ENCODE measurements around the gene OR52W1.

The OR52W1 gene, protein sequence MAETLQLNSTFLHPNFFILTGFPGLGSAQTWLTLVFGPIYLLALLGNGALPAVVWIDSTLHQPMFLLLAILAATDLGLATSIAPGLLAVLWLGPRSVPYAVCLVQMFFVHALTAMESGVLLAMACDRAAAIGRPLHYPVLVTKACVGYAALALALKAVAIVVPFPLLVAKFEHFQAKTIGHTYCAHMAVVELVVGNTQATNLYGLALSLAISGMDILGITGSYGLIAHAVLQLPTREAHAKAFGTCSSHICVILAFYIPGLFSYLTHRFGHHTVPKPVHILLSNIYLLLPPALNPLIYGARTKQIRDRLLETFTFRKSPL

DNA sequence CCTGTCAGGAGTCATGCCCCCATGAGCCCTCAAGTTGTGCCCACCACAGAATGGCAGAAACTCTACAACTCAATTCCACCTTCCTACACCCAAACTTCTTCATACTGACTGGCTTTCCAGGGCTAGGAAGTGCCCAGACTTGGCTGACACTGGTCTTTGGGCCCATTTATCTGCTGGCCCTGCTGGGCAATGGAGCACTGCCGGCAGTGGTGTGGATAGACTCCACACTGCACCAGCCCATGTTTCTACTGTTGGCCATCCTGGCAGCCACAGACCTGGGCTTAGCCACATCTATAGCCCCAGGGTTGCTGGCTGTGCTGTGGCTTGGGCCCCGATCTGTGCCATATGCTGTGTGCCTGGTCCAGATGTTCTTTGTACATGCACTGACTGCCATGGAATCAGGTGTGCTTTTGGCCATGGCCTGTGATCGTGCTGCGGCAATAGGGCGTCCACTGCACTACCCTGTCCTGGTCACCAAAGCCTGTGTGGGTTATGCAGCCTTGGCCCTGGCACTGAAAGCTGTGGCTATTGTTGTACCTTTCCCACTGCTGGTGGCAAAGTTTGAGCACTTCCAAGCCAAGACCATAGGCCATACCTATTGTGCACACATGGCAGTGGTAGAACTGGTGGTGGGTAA is at the start of gene OR52W1:
TSS of gene OR52W1 (plus strand) at position 51 of the 637 bp plus-strand sequence. CDS start at position 51, 0 bp downstream.
- no peak for DNase-seq

DNA sequence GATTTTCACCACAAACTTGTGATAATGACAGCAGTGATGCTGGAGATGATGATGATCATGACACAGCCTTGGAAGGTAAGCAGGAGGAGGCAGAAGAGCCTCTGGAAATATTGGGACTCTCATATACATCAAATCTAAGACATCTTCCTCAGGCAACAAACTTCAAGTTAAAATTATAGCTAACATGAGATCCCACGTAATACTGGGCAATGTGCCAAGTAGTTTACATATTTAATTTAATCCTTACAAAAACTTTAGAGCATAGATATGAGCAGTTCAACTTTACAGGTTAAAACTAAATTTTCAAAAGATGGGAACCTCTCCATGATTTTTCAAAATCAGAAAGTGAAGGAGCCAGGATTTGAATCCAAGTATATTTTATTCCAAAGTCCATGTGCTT is 47.9 kb upstream of the OR52W1 start:
- no peak for DNase-seq

DNA sequence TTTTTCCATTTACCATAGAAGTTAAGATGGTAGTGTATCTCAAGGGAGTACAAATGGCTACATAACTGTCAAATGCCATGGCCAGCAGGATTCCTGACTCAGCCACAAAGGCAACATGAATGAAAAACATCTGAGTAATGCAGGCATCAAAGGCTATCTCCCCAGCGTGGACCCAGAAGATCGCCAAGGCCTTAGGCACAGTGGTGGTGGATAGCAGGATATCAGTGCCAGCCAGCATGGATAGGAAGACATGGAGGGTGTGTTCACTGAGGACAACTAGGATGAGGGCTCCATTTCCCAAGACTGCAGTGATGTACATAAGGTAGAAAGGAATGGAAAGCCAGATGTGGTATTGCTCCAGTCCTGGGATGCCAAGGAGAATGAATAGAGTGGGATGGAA is 46.9 kb upstream of the OR52W1 start:
- no peak for DNase-seq

DNA sequence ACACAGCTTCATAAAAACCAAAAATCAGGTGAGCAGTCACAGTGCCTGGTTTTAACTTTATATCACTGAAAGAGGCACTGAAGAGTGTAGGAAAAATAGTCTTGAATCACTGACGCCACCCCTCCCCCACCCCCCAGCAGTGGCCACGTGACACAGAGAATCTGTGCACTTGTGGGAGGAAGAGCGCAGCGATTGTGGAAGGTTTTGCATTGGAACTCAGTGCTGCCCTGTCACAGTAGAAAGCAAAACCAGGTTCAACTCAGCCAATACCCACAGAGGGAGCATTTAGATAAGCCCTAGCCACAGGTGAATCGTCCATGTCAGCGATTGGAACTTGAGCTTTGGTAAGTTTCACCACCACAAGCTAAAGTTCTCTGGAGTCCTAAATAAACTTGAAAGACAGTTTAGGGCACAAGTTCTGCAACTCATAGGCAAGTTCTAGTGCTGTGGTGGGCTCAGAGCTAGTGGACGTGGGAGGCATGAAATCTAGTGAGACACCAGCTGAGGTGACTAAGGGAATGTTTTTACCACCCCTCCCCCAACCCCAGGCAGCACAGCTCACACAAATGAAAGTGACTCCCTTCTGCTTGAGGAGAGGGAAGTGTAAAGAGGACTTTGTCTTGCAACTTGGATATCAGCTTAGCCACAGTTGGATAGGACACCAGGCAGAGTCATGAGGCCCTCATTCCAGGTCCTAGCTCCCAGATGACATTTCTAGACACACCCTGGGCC is 42.2 kb upstream of the OR52W1 start:
- no peak for DNase-seq

DNA sequence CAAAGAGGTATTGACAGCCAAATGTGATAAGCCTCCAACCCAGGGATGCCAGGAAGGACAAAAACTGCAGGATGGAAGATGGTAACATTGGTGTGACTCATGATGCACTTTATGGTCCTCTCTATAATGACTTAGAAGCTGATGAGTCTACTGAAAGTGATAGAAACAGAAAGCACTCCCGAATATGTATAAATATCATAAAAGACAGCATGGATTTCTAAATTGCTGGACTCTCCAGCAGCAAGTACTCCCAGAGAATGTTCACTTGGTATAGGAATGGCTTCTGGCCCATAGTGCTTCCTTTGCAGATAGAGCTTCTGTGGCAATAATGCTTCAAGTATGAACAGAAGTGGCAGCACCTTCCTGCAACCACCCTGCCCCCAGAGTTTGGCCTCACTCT is 28.8 kb upstream of the OR52W1 start, which contains the start of gene OR52B2:
TSS of gene OR52B2 (minus strand) at position 101 of the 400 bp plus-strand sequence. CDS start at position 101, 0 bp downstream.
- no peak for DNase-seq

DNA sequence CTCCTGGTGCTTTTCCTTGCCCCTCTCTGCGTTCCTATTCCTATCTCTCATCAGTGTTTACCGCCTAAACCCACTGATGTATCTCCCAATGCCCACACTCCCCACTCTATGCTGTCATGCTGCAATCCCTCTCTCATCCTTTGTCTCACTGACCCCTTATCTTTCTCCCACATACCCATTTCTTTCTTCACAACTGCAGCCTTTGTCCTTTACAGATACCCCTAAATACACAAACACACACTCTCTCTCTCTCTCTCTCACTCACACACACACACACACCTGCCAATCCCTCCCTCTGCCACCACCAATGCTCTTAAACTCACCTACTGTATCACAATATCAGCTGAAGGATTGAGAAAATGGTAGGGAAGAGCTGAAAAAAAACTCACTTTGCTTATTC is 23.6 kb upstream of the OR52W1 start:
- no peak for DNase-seq

DNA sequence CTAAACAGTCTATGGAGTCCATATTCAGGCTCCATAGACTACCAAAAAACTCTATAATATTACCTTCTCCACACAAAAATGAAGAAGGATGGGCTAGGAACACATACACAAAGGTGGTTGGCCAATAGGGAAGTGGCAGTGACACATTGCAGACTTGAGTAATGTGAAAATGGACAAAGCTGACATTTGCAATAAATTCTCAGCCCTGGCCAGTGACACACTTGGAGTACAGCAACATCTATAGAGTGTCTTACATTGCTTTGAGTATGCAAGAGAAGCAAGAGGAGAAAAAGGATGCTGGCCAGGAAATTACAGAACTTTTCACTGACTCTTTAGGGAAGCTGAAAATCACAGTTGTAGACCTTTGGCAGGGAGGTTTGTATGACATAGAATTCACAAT is 7.3 kb upstream of the OR52W1 start:
- no peak for DNase-seq

DNA sequence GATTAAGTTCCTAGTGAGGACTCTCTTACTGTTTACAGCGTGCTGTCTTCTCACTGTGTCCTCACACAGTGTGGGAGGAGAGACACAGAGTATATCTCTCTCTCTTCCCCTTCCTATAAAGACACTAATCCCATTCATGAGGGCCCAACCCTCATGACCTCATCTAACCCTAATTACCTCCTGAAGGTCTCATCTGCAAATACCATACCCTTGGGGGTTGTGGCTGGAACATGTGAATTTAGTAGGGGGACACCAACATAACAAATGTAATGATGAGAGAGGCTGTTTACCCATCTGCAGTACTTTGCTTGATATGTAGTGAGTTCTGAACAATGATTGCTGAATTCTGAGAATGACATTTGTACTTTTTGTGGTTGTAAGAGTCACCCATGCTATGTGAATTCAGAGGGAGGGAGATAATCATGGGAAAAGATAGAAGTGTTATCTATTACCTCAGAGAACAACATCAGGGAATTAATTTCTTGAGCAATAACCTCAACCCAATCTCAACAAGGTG is 4.9 kb upstream of the OR52W1 start:
- no peak for DNase-seq

DNA sequence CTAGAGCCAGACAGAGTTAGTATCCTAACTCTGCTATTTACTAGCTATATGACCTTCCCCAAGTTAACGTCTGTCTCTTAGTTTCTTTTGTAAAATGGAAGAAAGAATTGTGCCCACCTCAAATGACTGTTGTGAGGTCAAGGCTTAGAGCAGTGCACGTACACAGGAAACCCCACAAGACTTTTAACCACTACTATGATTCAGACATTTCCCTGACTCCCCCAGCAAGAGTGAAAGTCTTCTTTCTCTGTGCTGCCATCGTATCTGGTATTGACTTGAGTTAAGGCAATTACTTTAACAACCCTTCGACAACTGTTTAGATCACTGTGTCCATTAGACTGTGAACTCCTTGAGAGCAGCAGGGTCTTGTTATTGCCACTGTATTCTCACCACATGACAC is 2.6 kb upstream of the OR52W1 start:
- DNase-seq: no peak

DNA sequence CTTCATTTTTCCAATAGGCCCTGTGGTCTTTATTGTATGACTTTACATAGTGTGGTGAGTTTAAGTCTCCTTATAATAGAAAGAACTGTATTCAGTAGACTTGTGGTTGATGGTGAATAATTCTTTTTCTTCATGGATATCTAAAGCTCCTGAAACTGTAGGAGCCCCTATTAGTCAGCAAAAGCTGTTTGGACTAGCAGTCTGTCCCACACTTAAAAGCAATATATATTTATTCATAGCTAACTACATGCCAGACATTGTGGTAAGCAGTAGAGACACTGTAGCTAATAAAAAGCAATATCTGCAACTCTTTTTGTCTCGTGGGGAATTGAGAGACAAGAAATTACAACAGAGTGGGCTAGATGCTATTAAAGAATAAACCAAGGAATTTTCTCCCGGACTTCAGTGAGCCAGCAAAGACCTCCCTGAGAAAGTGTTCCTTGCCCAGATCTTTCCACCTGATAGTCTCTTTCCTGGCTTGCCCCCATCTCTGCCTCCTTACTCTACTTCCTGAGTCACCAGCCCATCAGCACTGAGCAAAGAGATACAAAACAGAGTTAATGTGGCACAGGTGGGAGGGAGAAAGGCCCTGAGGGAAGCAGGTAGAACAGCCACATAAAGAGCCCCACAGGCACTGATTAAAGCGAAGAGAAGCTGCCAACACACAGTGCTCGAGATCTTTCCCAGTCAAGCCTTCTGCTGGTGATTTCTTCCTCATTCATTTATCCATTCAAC is 1.4 kb upstream of the OR52W1 start:
- no peak for DNase-seq

DNA sequence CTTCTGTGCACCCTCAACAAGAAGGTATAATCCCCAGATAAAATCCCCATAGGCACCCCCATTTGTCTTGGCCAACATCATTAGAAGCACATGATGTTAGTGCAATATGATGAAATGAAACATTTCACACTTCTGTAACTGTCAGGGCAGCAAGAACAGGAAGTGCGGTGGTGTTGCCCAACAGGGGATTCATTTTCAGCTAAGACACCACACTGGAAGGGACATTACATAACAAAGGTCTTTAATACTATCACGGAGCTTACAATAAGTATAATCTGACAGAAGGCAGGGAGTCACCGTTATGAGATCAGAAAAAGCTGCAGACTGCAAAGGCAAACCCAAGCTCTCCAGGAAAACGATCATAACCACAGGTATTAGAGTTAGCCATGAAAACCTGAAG is 2.0 kb downstream of the OR52W1 start:
- DNase-seq: no peak

DNA sequence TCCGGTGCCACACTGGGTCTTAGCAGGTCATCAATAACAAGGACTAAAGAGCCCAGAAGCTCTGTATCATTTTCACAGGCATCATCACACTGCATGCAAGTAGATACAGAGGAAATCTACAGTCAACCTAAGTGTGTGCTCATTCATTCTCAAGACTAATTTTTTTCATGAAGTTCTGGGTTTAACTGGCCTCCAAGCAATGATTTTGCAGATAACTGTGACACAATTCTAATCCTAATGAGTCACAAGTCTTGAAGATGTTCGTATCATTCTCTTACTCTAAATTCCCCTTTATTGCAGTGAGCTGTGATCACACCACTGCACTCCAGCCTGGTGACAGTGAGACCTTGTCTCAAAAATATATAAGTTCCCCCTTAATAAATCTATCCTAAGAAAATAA is 2.5 kb downstream of the OR52W1 start:
- DNase-seq: no peak

DNA sequence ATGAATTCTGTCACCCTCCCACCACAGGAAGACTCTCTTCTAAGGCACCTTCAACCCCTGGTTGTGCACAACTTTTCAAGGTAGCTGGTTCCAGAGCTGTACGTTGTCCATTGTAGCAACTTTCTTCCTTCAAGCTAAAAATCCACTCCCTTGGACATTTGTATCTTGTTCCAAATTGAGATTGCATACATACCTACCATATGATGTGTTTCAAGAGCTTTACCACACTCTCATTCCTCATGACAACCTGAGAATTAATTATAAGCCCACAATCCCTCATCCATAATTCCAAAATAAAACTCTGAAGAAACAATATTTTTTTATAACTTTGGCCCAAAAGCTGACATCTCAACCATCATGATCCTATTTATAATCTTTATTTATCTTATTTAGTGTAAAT is 3.0 kb downstream of the OR52W1 start:
- no peak for DNase-seq

DNA sequence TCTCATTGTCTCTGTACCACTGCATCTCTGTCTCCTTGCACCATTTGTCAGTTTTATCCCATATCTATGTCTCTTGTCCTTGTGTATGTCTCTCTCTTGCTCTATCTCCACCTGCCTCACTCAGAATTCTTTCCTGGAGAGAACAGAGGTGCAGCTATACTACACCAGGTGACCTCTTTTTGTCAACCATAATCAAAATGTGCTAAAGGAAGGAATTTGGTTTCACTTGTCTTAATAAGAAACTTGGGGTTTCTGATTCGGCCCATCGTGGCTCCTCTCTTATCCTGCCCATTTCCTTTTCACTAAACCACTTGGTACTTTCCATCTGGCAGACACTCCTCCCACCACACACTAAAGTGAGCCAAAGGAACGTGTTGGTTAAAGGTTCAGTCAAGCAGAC is 4.3 kb downstream of the OR52W1 start:
- no peak for DNase-seq

DNA sequence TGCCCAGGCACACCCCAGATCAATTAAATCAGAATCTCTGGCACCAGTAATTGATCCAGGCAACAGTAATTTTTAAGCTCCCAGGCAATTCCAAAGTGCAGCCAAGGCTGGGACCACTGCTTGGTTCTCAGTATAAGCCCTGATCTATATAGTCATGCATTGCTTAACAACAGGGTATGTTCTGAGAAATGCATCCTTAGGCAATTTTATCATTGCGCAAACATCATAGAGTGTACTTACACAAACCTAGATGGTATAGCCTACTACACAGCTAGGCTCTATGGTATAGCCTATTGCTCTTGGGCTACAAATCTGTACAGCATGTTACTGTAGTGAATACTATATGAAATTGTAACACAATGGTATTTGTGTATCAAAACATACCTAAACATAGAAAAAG is 5.7 kb downstream of the OR52W1 start:
- no peak for DNase-seq

DNA sequence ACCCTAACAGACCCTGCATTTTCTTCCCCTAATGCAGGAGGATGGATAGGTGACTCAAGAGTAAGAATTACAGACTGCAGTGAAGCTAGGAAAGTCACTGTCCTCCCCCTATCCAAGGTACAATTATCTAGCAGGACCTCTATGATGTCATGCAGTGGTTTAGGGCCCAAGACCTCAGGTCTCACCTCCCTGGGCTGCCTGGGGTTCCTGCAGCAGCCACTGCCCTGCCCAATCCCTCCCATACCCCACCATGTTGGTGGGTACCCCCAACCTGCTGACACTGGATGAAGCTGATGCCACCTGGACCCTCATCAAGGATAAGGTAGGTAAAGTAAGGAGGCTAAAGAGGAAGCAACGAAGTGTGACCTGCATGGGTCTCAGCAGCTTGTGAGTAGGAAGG is 6.3 kb downstream of the OR52W1 start, which contains the start of gene C11orf42:
TSS of gene C11orf42 (plus strand) at position 192 of the 400 bp plus-strand sequence. CDS start at position 251, 59 bp downstream.
- DNase-seq: no peak

DNA sequence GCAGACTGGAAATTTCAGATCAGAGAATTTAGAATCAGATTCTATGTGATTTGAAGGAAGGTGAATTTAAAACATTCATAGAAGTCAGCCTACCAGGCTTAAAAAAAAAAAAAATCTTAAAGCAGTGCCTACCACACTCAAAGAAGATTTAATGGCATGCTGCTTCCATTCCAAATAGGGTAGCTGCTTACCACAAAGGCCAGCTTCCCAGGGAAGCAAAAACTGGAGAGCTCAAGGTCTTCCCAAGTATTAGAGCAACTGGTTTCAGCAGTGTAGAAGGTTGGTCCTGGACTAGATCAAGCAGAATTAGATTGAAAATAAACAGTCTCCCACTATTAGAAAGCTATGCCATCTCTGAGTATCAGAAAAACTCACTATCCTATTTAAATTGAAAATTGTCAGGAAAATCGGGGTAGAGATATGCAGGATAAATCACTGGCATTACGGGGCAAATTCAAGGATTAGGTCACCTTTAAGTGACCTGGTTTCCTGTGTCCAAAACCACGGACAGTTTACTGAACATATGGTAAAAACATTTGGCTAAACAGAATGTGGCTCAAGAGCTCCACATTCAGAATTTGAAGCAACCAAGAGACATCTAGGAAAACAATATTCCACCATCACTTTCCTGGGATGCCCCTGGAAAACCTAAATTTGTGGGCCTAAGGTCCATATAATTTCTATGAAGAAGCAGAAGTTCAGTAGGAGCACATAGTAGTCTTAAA is 7.6 kb downstream of the OR52W1 start:
- DNase-seq: no peak

DNA sequence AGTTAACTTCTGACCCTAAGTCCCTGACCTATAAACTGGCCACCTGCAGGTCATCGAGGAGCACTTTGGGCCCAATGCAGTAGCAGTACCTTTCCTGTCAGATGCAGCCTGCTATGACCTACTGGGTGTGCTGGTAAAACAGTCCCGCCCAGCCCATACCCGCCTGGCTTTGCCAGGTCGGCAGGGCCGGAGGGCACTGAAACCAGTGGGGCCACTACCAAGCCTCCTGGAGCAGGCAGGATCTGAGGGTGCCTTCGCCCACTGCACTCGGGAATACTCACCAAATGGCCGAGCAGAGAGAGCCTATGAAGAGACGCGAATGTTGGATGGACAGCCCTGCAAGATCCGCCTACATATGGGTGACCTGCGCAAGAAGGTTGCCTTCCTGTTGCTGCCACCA is 10.8 kb downstream of the OR52W1 start:
- DNase-seq: no peak

DNA sequence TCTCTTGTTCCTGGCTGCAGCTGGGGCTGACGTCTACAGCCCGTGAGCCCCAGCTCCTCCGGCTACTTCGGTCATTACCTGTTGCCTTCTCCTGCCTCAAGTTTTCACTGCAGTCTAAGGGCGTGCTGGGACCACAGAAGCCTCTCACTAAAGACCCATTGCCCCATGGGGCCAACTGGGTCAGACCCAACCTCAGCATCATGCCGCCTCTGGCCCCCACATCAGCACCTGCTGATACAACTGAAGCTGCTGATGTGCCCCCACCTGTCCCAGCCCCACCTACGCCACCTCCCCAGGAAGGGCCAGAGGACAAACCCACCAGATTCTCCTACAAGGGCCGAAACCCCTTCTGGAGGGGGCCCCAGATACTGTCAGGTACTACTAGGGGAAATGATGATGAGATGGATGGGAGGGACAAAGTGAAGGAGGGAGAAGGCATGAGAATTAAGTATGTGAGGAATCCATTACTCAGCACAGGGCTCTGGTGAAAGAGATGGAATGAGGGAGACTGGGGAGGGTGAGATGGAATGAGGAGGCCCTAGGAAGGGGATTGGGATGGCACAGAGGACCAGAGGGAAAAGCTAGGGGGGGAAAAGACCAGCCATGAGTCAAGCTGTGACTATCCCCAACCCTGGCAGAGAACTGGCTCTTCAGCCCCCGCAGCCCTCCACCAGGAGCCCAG is 11.4 kb downstream of the OR52W1 start:
- DNase-seq: no peak

DNA sequence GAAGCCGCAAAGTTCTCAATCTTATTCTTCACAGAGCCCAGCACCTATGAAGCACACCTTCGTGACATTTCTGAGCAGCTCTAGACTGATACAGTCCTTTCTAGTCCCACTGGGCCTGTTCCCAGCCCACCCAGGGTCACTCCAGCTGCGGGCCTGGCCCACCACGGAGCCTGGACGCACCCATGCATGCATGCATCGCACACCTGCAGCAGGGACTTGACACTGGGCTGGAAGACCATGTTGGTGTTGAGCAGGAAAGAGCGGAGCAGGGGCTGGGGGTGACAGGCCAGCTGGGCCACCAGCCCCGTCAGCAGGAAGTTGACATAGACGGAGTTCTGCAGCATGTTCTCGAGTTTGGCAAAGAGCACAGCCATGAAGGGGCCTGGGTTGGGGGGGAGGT is 15.5 kb downstream of the OR52W1 start:
- DNase-seq: no peak

DNA sequence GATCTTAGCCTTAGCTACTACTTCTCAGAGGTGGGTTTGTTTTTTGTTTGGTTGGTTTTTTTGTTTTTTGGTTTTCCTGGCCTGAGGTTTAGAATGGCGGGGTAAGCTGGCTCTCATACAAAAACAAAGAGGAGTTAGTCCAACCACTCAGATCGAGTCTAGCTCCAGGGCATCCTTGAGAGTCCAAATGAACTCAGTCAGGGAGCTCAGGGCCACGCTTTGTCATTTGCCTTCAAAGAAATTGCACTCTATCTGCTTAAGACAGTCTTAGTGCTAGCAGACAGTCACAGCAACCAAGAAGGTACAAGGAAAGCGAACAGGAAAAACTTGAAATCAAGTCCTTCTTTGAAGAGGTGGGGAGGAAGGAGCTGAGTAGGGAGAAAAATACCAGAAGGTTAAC is 17.5 kb downstream of the OR52W1 start:
- no peak for DNase-seq

DNA sequence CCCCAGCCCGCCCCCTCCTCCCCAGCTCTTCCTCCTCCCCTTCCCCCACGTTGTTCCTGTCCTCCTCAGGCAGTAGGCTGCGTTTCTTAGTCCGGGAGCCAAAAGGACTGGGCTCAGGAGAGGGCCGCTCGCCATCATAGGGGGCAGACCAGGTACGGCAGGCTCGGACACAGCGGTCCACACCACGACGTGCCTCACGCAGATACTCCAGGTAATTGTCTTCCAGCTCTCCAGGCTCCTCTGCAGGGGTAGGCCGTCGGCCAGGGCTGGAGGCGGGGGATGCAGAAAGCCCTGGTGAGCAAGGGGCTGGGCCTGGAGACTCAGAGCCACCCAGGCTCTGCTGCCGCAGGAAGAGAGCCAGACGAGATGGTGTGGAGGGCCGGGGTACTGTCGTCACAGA is 18.7 kb downstream of the OR52W1 start:
- DNase-seq: no peak
